GM12875 (cell line): ENCODE data around the gene ADGRF4.

Experiments
- H3K4me3 ChIP-seq: one replicate; pipeline ENCODE4 v1.5.1; 2011; ENCODE audit warnings: low read depth, low read length, control low read depth
- CTCF ChIP-seq: IDR thresholded peaks from 2 replicates; pipeline ENCODE4 v1.5.1; 2011; ENCODE audit warnings: low read depth, mild to moderate bottlenecking, control low read depth, inconsistent platforms, low read length, moderate library complexity, borderline replicate concordance; ENCODE audit not compliant: insufficient read depth

Gene ADGRF4

GRCh38 chr6:47672816-47673215 is 25.6 kb upstream of the ADGRF4 start:
- no peak for TF ChIP-seq CTCF

GRCh38 chr6:47674673-47675072 is 23.7 kb upstream of the ADGRF4 start:
- TF ChIP-seq CTCF: no peak
- no peak overlapping the region for H3K4me3 ChIP-seq

More at GRCh38 chr6:47672816-47673215, 25.6 kb upstream of the ADGRF4 start:
- H3K4me3 ChIP-seq: no peak overlapping the region

- H3K4me3 ChIP-seq: no peak overlapping the region
- TF ChIP-seq CTCF: no peak
Measured at GRCh38 chr6:47677381-47678100, 20.8 kb upstream of the ADGRF4 start.

- no peak for TF ChIP-seq CTCF
- H3K4me3 ChIP-seq: no peak overlapping the region
Measured at GRCh38 chr6:47678739-47679138, 19.6 kb upstream of the ADGRF4 start.

- TF ChIP-seq CTCF: no peak
- H3K4me3 ChIP-seq: no peak overlapping the region
Measured at GRCh38 chr6:47679322-47679906, 19.0 kb upstream of the ADGRF4 start.

GRCh38 chr6:47680051-47680450 is 18.3 kb upstream of the ADGRF4 start:
- no peak for TF ChIP-seq CTCF
- H3K4me3 ChIP-seq: no peak overlapping the region

GRCh38 chr6:47680724-47681123 is 17.7 kb upstream of the ADGRF4 start:
- H3K4me3 ChIP-seq: no peak overlapping the region
- TF ChIP-seq CTCF: no peak
